IMR-90 (cell line): ENCODE data around the gene CSF2RB. TPM values are rescaled to one million over a fixed set of nuclear protein-coding genes. Genes with fewer than 3 reads are reported as not detected.

ENCODE experiments used
- ATAC-seq: fragments of 200-7000 bp; cut with Tn5 transposase; 2 replicates; pipeline ENCODE4 v1.9.1; 2020; ENCODE audit warnings: low read depth, mild to moderate bottlenecking, moderate library complexity
- BruUV-seq: library from RNA; stranded (reverse); fragments of 400-500 nt; replicated peaks from 2 replicates; lab custom pipeline; 2021; lab: Mats Ljungman, UMichigan
- CTCF ChIA-PET: fragments of 300-600 bp; formaldehyde crosslinking; extraction: SDS; loops from one replicate; lab custom pipeline; 2021; ENCODE audit warnings: antibody characterized with exemption; lab: Yijun Ruan, JAX
- POLR2A ChIA-PET: fragments of 300-600 bp; sonication (Branson Sonifier 250); formaldehyde crosslinking; loops from one replicate; lab custom pipeline; 2022; ENCODE audit warnings: antibody characterized with exemption; ENCODE audit not compliant: unreplicated experiment; lab: Charles Lee
- DNase-seq: peaks from one replicate; pipeline ENCODE4 v3.0.0; 2013
- H2AFZ ChIP-seq: replicated peaks from 2 replicates; pipeline ENCODE3; 2013; ENCODE audit warnings: low read length, mild to moderate bottlenecking; ENCODE audit not compliant: poor library complexity
- H2AK5ac ChIP-seq: 2 replicates; pipeline ENCODE4 v1.6.1; 2013; ENCODE audit warnings: low read depth, low read length, inconsistent platforms
- H2AK9ac ChIP-seq: replicated peaks from 2 replicates; pipeline ENCODE3; 2013; ENCODE audit warnings: mild to moderate bottlenecking, low read depth, low read length, moderate library complexity; ENCODE audit not compliant: poor library complexity
- H2BK120ac ChIP-seq: 2 replicates; pipeline ENCODE4 v1.6.1; 2013; ENCODE audit warnings: low read depth, low read length, inconsistent platforms
- H2BK15ac ChIP-seq: 3 replicates; pipeline ENCODE4 v1.6.1; 2013; ENCODE audit warnings: low read depth, low read length, inconsistent platforms
- H2BK20ac ChIP-seq: 2 replicates; pipeline ENCODE4 v1.6.1; 2013; ENCODE audit warnings: low read depth, mild to moderate bottlenecking, inconsistent platforms, low read length, moderate library complexity
- H2BK5ac ChIP-seq: 2 replicates; pipeline ENCODE4 v1.6.1; 2013; ENCODE audit warnings: mild to moderate bottlenecking, low read depth, low read length, inconsistent platforms; ENCODE audit not compliant: poor library complexity, severe bottlenecking
- H3K14ac ChIP-seq: replicated peaks from 2 replicates; pipeline ENCODE4 v1.6.1; 2013; ENCODE audit warnings: low read depth, low read length, inconsistent platforms
- H3K18ac ChIP-seq: 2 replicates; pipeline ENCODE4 v1.6.1; 2013; ENCODE audit warnings: low read depth, low read length, control low read depth
- H3K23ac ChIP-seq: 2 replicates; pipeline ENCODE4 v1.6.1; 2013; ENCODE audit warnings: low read depth, low read length, inconsistent platforms
- H3K27ac ChIP-seq: 2 replicates; pipeline ENCODE4 v1.5.1; 2013; ENCODE audit warnings: mild to moderate bottlenecking, control low read depth, low read length; ENCODE audit not compliant: insufficient read depth
- H3K27me3 ChIP-seq: 2 replicates; pipeline ENCODE4 v1.6.1; 2013; ENCODE audit warnings: low read length; ENCODE audit not compliant: control insufficient read depth, insufficient read depth
- H3K36me3 ChIP-seq: 2 replicates; pipeline ENCODE4 v1.6.1; 2013; ENCODE audit warnings: low read length, mixed read lengths; ENCODE audit not compliant: control insufficient read depth, insufficient read depth
- H3K4ac ChIP-seq: 2 replicates; pipeline ENCODE4 v1.6.1; 2013; ENCODE audit warnings: low read depth, low read length, inconsistent platforms
- H3K4me1 ChIP-seq: 2 replicates; pipeline ENCODE4 v1.6.1; 2013; ENCODE audit warnings: low read length, mixed read lengths; ENCODE audit not compliant: control insufficient read depth, insufficient read depth
- H3K4me2 ChIP-seq: 2 replicates; pipeline ENCODE4 v1.6.1; 2013; ENCODE audit warnings: low read depth, mild to moderate bottlenecking, control low read depth, low read length, moderate library complexity
- H3K4me3 ChIP-seq: 2 replicates; pipeline ENCODE4 v1.5.1; 2013; ENCODE audit warnings: low read depth, mild to moderate bottlenecking, control low read depth, low read length, moderate library complexity; ENCODE audit not compliant: insufficient read depth
- H3K56ac ChIP-seq: 2 replicates; pipeline ENCODE4 v1.6.1; 2013; ENCODE audit warnings: low read length, inconsistent platforms; ENCODE audit not compliant: insufficient read depth; ENCODE audit errors: extremely low read depth
- H3K79me1 ChIP-seq, 2 experiments: 2 replicates each; pipeline ENCODE4 v1.6.1; 2013; ENCODE audit warnings: low read length in 2 of 2, inconsistent platforms in 1 of 2, low read depth in 1 of 2
- H3K9ac ChIP-seq: 2 replicates; pipeline ENCODE4 v1.6.1; 2013; ENCODE audit warnings: low read depth, low read length, control low read depth
- H3K9me1 ChIP-seq: 2 replicates; pipeline ENCODE4 v1.6.1; 2013; ENCODE audit warnings: low read length, inconsistent platforms; ENCODE audit not compliant: insufficient read depth
- H3K9me3 ChIP-seq: 2 replicates; pipeline ENCODE4 v1.6.1; 2013; ENCODE audit warnings: low read length; ENCODE audit not compliant: control insufficient read depth, insufficient read depth
- H4K20me1 ChIP-seq: 2 replicates; pipeline ENCODE4 v1.6.1; 2013; ENCODE audit warnings: low read length, inconsistent platforms; ENCODE audit not compliant: insufficient read depth
- H4K5ac ChIP-seq: 2 replicates; pipeline ENCODE4 v1.6.1; 2013; ENCODE audit warnings: mild to moderate bottlenecking, low read depth, low read length, control low read depth
- H4K8ac ChIP-seq, 2 experiments: 2 replicates each; pipeline ENCODE4 v1.6.1; 2013; ENCODE audit warnings: low read depth in 2 of 2, low read length in 2 of 2, control low read depth in 1 of 2, inconsistent platforms in 1 of 2
- H4K91ac ChIP-seq: 2 replicates; pipeline ENCODE4 v1.6.1; 2013; ENCODE audit warnings: low read depth, low read length, inconsistent platforms; ENCODE audit not compliant: insufficient read depth
- CHD1 ChIP-seq: IDR thresholded peaks from 2 replicates; pipeline ENCODE4 v1.6.1; 2012; ENCODE audit warnings: low read depth, low read length, improper control_type of control experiment
- MAFK ChIP-seq: IDR thresholded peaks from 2 replicates; pipeline ENCODE4 v1.6.1; 2012; ENCODE audit warnings: low read depth, low read length, improper control_type of control experiment
- MAZ ChIP-seq: IDR thresholded peaks from 2 replicates; pipeline ENCODE4 v1.6.1; 2012; ENCODE audit warnings: low read depth, mild to moderate bottlenecking, low read length, improper control_type of control experiment, moderate library complexity, borderline replicate concordance
- NFE2L2 ChIP-seq: fragments of 150-350 bp; IDR thresholded peaks from 2 replicates; pipeline ENCODE4 v1.6.1; 2016; ENCODE audit warnings: low read depth, mild to moderate bottlenecking, low read length
- WGBS, 2 experiments: methylation state at CpG; one replicate each; pipeline versions ENCODE4 v1.1.5 to v1.1.7; 2013; ENCODE audit warnings: missing lambda C conversion rate in 2 of 2; ENCODE audit not compliant: insufficient read length in 1 of 2; ENCODE audit errors: extremely low coverage in 2 of 2; 5-methylcytosine and 5-hydroxymethylcytosine counted together
- dilution Hi-C: fragments of 300-500 bp; cut with HindIII; formaldehyde crosslinking; loops from one replicate; pipeline ENCODE4 v1.14.3; 2018; ENCODE audit warnings: low sequenced_read_pairs; ENCODE audit not compliant: unreplicated experiment
- in situ Hi-C: fragments of 300-500 bp; cut with MboI; formaldehyde crosslinking; loops from 3 replicates; pipeline ENCODE4 v1.14.3; 2019; ENCODE audit warnings: low sequenced_read_pairs, inconsistent platforms, mixed read lengths
- intact Hi-C: fragments of 100-400 bp; cut with micrococcal nuclease; formaldehyde crosslinking; loops from 2 replicates; pipeline ENCODE4 v1.10.0; 2022
- polyA plus RNA-seq, 3 experiments: library from polyadenylated mRNA; depleted of rRNA; stranded (reverse); fragments of >200 nt; gene quantifications; 2 replicates each; pipeline ENCODE4 v1.2.3, GENCODE V29; 2012; ENCODE audit warnings: low replicate concordance in 1 of 3
- total RNA-seq: library from RNA; depleted of rRNA; stranded (reverse); fragments of >200 nt; gene quantifications from 2 replicates; pipeline ENCODE4 v1.2.3, GENCODE V29; 2012

CSF2RB gene
- total and polyA plus RNA-seq, 2 of the 4 experiments (the other 2 are of a cell fraction) = not detected

- Histone ChIP-seq H3K36me3 (no peaks in the 10 kb centered on the region), H2AK5ac (no peak overlapping the region), H3K4ac (no peak overlapping the region), H3K27me3 (peaks cover 38% of the 10 kb centered on the region), H3K79me1 (no peaks in the 10 kb centered on the region), H2BK20ac (no peak overlapping the region), H2BK5ac (no peak overlapping the region), H2AK9ac (no peak overlapping the region), H3K4me1 (no peaks in the 10 kb centered on the region), H3K23ac (no peak overlapping the region), H4K8ac (no peak overlapping the region), H3K18ac (no peak overlapping the region), H4K20me1 (no peaks in the 10 kb centered on the region), H3K9me3 (no peaks in the 10 kb centered on the region), H3K9ac (no peak overlapping the region), H2BK120ac (no peak overlapping the region), H3K14ac (no peak overlapping the region), H3K9me1 (peaks cover 3% of the 10 kb centered on the region; the same call in 1 of the 2 replicates), H4K5ac (no peak overlapping the region), H3K27ac (no peak overlapping the region), H3K4me3 (no peak overlapping the region), H4K91ac (no peak overlapping the region), H3K4me2 (no peak overlapping the region), H2AFZ (no peak overlapping the region), H2BK15ac (no peak overlapping the region), H3K56ac (no peak overlapping the region)
- ChIA-PET POLR2A (no interaction called here), CTCF (no interaction called here)
- no TSS peak for BruUV-seq
- intact Hi-C loops (no loop called here), dilution Hi-C loops (no loop called here), in situ Hi-C loops (no loop called here)
- no peak for DNase-seq
- 67% methylated on average over 5 of the region's 13 CpGs; no CpG with 5 or more reads in 1 of the 2 experiments for WGBS, 2 experiments
- no peak for ATAC-seq
- TF ChIP-seq NFE2L2 = no peak
- TF ChIP-seq MAZ = no peak
- no peak for TF ChIP-seq CHD1
- no peak for TF ChIP-seq MAFK
Measured at GRCh38 chr22:36938886-36939285, 25.5 kb downstream of the CSF2RB start.
